Suppressor macrophage treated with lipopolysaccharide for 1 hour (primary cell): ENCODE results near the gene SPRY4.
"Not testable (repeated sequence)": the region's sequence is repeated elsewhere in the genome, so short reads cannot be mapped to it uniquely, and the experiment has no call there.

Experiments used
- DNase-seq, 3 donors: peaks; one replicate each; pipeline ENCODE4 v3.0.0-alpha.2; 2020 to 2022

The SPRY4 gene

GRCh38 chr5:142292249-142292648 is 32.6 kb downstream of the SPRY4 start:
- DNase-seq = no peak

DNA sequence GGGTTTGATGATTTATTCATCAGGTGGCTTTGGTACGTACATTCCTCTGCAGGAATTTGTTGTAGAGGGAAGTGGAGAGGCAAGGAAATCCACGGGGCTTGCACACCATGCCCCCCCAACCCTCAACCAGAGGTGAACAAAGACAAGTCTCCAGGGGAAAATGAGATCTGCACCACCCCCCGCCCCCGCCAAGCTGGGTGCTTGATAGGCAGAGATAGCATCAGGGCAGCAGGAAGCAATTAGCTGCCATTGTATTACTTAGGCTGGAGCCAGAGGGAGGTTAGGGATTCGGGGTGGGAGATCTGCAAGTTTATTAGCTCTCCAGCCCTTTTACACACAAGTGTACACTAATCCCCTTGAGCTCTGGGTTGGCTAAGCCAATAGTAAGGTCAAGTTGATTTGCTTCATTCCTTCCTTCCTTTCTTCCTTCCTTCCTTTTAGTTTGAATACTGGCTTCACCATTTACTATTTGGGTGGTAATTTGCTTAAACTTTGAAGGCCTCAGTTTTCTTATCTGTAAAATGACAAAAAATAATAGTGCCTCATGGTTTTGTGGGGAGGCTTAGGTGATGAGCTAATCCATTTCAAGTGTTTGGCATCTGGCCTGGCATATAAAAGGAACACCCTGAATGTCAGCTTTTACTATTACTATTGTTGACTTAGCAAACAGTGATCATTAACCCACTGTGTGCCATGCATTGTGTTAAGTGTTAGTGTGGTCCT is 34.1 kb downstream of the SPRY4 start:
- DNase-seq = no peak

DNA sequence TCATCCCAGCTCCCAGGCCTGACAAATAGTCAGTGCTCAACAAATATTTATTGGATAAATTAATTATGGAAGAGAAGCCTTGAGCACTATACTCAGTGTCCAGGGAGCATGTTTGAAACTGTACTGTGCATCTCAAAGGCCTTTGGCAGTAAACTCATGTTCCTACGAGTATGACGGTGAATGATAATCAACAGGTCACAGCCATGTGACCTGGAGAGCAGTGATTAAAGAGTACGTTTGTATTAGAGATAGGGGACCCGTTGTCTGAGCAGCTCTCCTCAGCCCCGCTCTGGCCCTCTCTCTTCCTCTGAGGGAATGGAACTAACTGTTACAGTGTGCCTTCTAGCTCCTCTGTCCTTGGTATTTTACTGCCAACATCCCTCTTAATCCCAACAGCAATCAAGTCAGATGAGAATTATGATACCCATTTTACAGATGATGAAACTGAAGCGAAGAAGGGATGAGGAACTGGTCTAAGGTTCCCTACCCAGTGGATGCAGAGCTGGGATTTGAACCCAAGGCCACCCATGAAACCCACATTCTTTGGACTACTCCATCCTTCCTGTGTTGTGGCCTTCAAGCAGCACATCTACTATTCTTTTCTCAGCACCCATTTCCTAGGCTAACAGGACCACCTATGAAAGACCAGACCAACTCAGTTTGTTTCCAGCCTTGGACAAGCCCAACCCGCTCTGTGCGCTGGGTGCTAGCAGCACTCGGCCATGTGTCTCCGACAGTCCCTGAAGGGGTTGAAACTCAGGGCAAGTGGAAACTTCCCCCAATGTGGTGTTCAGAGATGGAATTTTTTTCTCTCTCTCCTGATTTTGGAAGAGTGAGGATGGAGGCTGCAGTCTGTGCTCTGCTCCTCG is 34.9 kb downstream of the SPRY4 start:
- DNase-seq = no peak

GRCh38 chr5:142287973-142288313 is 36.9 kb downstream of the SPRY4 start:
- DNase-seq = no peak

- no peak for DNase-seq
Measured at GRCh38 chr5:142287096-142287972, 37.5 kb downstream of the SPRY4 start.

- no peak for DNase-seq
Measured at GRCh38 chr5:142286111-142286510, 38.7 kb downstream of the SPRY4 start.

- DNase-seq = no peak
Measured at GRCh38 chr5:142283304-142283703, 41.5 kb downstream of the SPRY4 start.

- no peak for DNase-seq
Measured at GRCh38 chr5:142281966-142282365, 42.9 kb downstream of the SPRY4 start.

GRCh38 chr5:142281008-142281367 is 43.8 kb downstream of the SPRY4 start:
- peak in 1 of 3 donors; percentile 4 for DNase-seq

GRCh38 chr5:142280066-142281007 is 44.5 kb downstream of the SPRY4 start:
- peak in 1 of 3 donors; percentile 8 for DNase-seq

- DNase-seq = no peak
Measured at GRCh38 chr5:142278627-142279026, 46.2 kb downstream of the SPRY4 start.

DNA sequence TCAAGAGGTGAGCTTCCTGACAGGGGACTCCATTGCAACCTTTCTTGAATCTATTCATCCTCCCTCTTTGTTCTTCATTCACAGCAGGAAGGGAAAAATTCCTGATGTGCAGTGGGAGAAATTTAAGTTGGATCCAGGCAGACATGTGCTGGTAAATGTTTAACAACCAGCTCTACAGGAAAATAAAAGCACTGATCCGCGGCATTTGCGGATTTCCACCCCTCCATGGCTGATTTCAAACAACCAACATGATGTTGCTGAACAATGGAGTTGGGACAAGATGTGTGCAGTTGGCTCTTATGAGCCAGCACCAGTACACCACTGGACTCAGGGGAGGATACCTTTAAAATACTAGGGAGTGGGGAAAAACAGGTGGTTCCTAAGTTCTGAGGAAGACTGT is 47.0 kb downstream of the SPRY4 start:
- no peak for DNase-seq

DNA sequence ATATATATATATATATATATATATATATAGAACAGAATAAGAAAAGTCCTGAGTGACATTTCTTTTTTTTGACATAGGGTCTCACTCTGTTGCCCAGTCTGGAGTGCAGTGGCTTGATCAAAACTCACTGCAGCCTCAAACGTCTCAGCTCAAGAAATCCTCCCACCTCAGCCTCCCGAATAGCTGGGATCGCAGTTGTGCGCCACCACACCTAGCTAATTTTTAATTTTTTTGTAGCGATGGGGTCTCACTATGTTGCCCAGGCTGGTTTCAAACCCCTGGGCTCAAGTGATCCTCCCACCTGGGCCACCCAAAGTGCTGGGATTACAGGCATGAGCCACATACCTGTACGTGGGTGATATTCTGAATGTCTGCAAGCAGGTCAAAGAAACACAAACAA is 48.3 kb downstream of the SPRY4 start:
- DNase-seq = no peak

DNA sequence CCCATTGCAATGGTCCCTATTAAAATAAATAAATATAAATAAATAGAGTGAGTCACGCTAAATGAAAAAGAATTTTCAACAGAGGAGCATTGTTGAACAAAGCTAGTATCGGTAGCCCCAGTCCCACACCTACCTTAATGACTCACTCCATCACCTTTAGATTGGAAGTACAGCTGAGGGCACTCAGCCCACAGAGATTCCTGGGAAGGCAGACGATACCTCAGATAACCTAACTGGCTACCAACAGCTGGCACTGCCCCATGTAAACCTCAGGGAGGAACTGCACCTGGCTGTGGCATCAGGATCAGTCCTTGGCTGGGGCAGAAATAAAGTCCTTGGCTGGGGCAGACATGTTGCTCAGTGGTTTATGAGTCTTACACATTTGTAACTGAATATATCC is 49.3 kb downstream of the SPRY4 start:
- DNase-seq = no peak

DNA sequence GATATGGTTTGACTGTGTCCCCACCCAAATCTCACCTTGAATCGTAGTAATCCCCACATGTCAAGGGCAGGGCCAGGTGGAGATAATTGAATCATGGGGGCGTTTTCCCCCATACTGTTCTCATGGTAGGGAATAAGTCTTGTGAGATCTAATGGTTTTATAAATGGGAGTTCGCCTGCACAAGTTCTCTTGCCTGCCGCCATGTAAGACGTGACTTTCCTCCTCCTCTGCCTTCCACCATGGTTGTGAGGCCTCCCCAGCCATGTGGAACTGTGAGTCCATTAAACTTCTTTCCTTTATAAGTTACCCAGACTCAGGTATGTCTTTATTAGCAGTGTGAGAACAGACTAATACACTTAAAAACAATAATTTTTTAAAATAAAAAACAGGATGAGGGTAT is 52.2 kb downstream of the SPRY4 start:
- not testable (repeated sequence) for DNase-seq

GRCh38 chr5:142264084-142264483 is 60.7 kb downstream of the SPRY4 start:
- not testable (repeated sequence) for DNase-seq

- DNase-seq = no peak
Measured at GRCh38 chr5:142263346-142263745, 61.5 kb downstream of the SPRY4 start.

DNA sequence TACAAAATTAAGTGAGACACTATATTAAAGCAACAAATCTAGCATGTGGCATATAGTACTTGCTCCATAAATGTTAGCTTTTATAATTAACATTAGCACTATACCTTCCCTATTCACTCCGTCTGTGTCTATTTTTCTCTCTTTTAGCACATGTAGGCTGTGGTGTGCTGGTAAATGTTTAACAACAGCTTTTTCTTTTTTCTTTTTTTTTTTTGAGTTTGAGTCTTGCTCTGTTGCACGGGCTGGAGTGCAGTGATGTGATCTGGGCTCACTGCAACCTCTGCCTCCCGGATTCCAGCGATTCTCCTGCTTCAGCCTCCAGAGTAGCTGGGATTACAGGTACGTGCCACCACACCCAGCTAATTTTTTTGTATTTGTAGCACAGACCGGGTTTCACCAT is 62.1 kb downstream of the SPRY4 start:
- DNase-seq = no peak
